ENCODE measurements around the gene GCN1.

DNA sequence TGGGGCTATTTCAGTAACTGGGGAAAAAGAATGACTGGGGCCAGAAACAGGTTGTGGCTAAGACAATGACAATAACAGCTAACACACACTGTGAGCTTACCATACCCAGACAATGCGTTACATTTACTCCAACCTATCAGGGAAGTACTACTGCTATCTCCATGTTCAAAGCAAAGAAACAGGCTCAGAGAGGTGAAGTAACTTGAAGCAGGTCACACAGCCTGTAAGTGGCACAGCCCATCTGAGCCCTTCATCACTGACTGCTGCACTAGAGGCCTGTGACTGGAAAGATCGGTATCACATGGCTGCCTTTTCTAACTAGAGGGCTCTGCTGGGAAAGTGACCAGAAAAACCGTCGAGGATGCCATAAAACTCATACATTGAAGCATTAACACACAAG is 7.9 kb downstream of the GCN1 start:
- no peak for TF ChIP-seq EZH2 (IDR thresholded peaks at IDR 0.05; ENCODE audit: low read length, missing control alignments)
- TF ChIP-seq, protein P1, sequence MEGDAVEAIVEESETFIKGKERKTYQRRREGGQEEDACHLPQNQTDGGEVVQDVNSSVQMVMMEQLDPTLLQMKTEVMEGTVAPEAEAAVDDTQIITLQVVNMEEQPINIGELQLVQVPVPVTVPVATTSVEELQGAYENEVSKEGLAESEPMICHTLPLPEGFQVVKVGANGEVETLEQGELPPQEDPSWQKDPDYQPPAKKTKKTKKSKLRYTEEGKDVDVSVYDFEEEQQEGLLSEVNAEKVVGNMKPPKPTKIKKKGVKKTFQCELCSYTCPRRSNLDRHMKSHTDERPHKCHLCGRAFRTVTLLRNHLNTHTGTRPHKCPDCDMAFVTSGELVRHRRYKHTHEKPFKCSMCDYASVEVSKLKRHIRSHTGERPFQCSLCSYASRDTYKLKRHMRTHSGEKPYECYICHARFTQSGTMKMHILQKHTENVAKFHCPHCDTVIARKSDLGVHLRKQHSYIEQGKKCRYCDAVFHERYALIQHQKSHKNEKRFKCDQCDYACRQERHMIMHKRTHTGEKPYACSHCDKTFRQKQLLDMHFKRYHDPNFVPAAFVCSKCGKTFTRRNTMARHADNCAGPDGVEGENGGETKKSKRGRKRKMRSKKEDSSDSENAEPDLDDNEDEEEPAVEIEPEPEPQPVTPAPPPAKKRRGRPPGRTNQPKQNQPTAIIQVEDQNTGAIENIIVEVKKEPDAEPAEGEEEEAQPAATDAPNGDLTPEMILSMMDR (conservative IDR thresholded peaks at IDR 0.05 in 1 of 2, IDR thresholded peaks at IDR 0.05 in 1 of 2; ENCODE audit: low read depth in 1 of 2, low read length in 2 of 2): no peak
